HepG2 (cell line): ENCODE measurements around the gene OSER1. TPM values are rescaled to one million over a fixed set of nuclear protein-coding genes. Genes with fewer than 3 reads are reported as not detected.

Experiments used
- ATAC-seq: fragments of 200-7000 bp; cut with Tn5 transposase; 3 replicates; pipeline ENCODE4 v1.9.1; 2020; ENCODE audit warnings: mild to moderate bottlenecking, moderate library complexity
- BruUV-seq: library from RNA; stranded (reverse); fragments of 400-500 nt; replicated peaks from 2 replicates; lab custom pipeline; 2021; lab: Mats Ljungman, UMichigan
- CTCF ChIA-PET: fragments of 300-600 bp; formaldehyde crosslinking; extraction: SDS; loops from one replicate; lab custom pipeline; 2021; ENCODE audit warnings: low total read pairs, inconsistent platforms, low intra/inter-chr PET ratio; lab: Yijun Ruan, JAX
- POLR2A ChIA-PET: fragments of 350-600 bp; sonication (Branson Sonifier 250); formaldehyde crosslinking; loops from one replicate; lab custom pipeline; 2020; ENCODE audit warnings: antibody characterized with exemption, inconsistent platforms; lab: Yijun Ruan, JAX
- DNase-seq: peaks from one replicate; pipeline ENCODE4 v3.0.0-alpha.2; 2015; ENCODE audit warnings: low spot score
- FAIRE-seq: peaks from 3 replicates; lab custom pipeline; 2011; peaks lifted over from hg19 to GRCh38; lab: Jason Lieb, UNC
- H2AFZ ChIP-seq: one replicate; pipeline ENCODE4 v1.6.1; 2011; ENCODE audit warnings: low read length, inconsistent platforms
- H3K27ac ChIP-seq: fragments of 300-600 bp; 3 replicates; pipeline ENCODE4 v1.8.0; 2011; ENCODE audit warnings: mixed run types, mild to moderate bottlenecking, mixed read lengths, low read length, inconsistent platforms; ENCODE audit not compliant: insufficient read depth; ENCODE audit errors: extremely low read length
- H3K27me3 ChIP-seq, 2 experiments: fragments of 200-600 bp in 1 of 2; 2 replicates in 1 of 2; 3 replicates in 1 of 2; pipeline versions ENCODE4 v1.6.0 to v1.8.0; 2011; ENCODE audit warnings: low read length in 2 of 2, mild to moderate bottlenecking in 2 of 2, moderate library complexity in 2 of 2, inconsistent platforms in 1 of 2; ENCODE audit not compliant: insufficient read depth in 2 of 2, control insufficient read depth in 1 of 2
- H3K36me3 ChIP-seq, 2 experiments: fragments of 200-600 bp in 1 of 2; replicated peaks in 1 of 2; 2 replicates in 1 of 2; 3 replicates in 1 of 2; pipeline versions ENCODE4 v1.5.1 to v1.8.0; 2011; ENCODE audit warnings: low read length in 2 of 2, inconsistent platforms in 1 of 2; ENCODE audit not compliant: insufficient read depth in 2 of 2, control insufficient read depth in 1 of 2
- H3K4me1 ChIP-seq: 2 replicates; pipeline ENCODE4 v1.5.1; 2012; ENCODE audit warnings: low read length, inconsistent platforms; ENCODE audit not compliant: insufficient read depth
- H3K4me2 ChIP-seq: 2 replicates; pipeline ENCODE4 v1.6.0; 2011; ENCODE audit warnings: low read depth, low read length, inconsistent platforms
- H3K4me3 ChIP-seq, 3 experiments: fragments of 200-600 bp in 1 of 3; sonication (generic), shearing (Covaris generic) in 1 of 3; replicated peaks in 1 of 3; 2 replicates each; pipeline ENCODE4 v1.5.1; 2011 to 2016; ENCODE audit warnings: low read length in 3 of 3, inconsistent platforms in 2 of 3, low read depth in 2 of 3, mild to moderate bottlenecking in 2 of 3, control low read depth in 1 of 3, mixed read lengths in 1 of 3; ENCODE audit not compliant: insufficient read depth in 1 of 3
- H3K79me2 ChIP-seq: one replicate; pipeline ENCODE4 v1.6.1; 2011; ENCODE audit warnings: low read length, inconsistent platforms; ENCODE audit not compliant: insufficient read depth
- H3K9ac ChIP-seq: 2 replicates; pipeline ENCODE4 v1.6.0; 2011; ENCODE audit warnings: mild to moderate bottlenecking, low read depth, low read length, inconsistent platforms; ENCODE audit not compliant: insufficient read depth
- H3K9me3 ChIP-seq: 2 replicates; pipeline ENCODE4 v1.5.1; 2012; ENCODE audit warnings: mild to moderate bottlenecking, low read length
- H4K20me1 ChIP-seq: 2 replicates; pipeline ENCODE4 v1.6.0; 2011; ENCODE audit warnings: inconsistent platforms, mild to moderate bottlenecking, low read length, moderate library complexity; ENCODE audit not compliant: insufficient read depth
- EEA1 ChIP-seq: sonication (generic); formaldehyde crosslinking; IDR thresholded peaks from 2 replicates; pipeline ENCODE4 v1.5.1; 2020; ENCODE audit warnings: mild to moderate bottlenecking, missing genetic modification reagents, borderline replicate concordance
- SNRNP70 ChIP-seq: fragments of 200-400 bp; formaldehyde crosslinking; IDR thresholded peaks from 2 replicates; pipeline ENCODE4 v1.6.1; 2017; ENCODE audit warnings: mild to moderate bottlenecking, low read depth, low read length, moderate library complexity
- TCF7 ChIP-seq: sonication (generic); IDR thresholded peaks from 2 replicates; pipeline ENCODE4 v1.6.1; 2016; ENCODE audit warnings: antibody characterized with exemption, low read depth
- ZFP36L2 ChIP-seq: sonication (generic); formaldehyde crosslinking; IDR thresholded peaks from 2 replicates; pipeline ENCODE4 v1.4.0; 2020; ENCODE audit warnings: missing genetic modification reagents
- ZNF121 ChIP-seq: sonication (generic); formaldehyde crosslinking; IDR thresholded peaks from 2 replicates; pipeline ENCODE4 v1.5.0; 2020; ENCODE audit warnings: mild to moderate bottlenecking, missing genetic modification reagents
- ZNF768 ChIP-seq: sonication (generic); formaldehyde crosslinking; IDR thresholded peaks from 2 replicates; pipeline ENCODE4 v1.4.0; 2020; ENCODE audit warnings: missing genetic modification reagents
- WGBS: methylation state at CpG from one replicate; pipeline ENCODE4 v1.1.6; 2017; ENCODE audit warnings: low lambda C conversion rate; 5-methylcytosine and 5-hydroxymethylcytosine counted together
- in situ Hi-C: cut with HindIII; loops from 2 replicates; pipeline ENCODE4 v1.10.0; 2017; ENCODE audit warnings: low pct_unique_long_range_greater_than_20kb; ENCODE audit not compliant: extremely low pct_ligation_motif_present
- intact Hi-C: fragments of 100-400 bp; cut with micrococcal nuclease; formaldehyde crosslinking; loops from one replicate; pipeline ENCODE4 v1.10.0; 2022; ENCODE audit not compliant: unreplicated experiment
- polyA plus RNA-seq, 8 experiments: library from polyadenylated mRNA; depleted of rRNA in 3 of 8; stranded (reverse) in 7 of 8; unstranded in 1 of 8; fragments of >200 nt; fragmentation: Illumina TruSeq in 4 of 8; extraction: Trizol in 4 of 8; gene quantifications; 2 replicates each; pipeline versions ENCODE4 v1.2.1 to v1.2.3, GENCODE V29; 2011 to 2016; ENCODE audit warnings: low read depth in 4 of 8, missing spikeins in 1 of 8, mixed read lengths in 1 of 8; ENCODE audit not compliant: insufficient read depth in 1 of 8
- total RNA-seq, 5 experiments: library from RNA; depleted of rRNA; stranded (reverse); fragments of >200 nt; fragmentation: Illumina TruSeq; extraction: Trizol; gene quantifications; 2 replicates each; pipeline ENCODE4 v1.2.3, GENCODE V29; 2016; ENCODE audit warnings: low read depth in 1 of 5

OSER1 gene
- total and polyA plus RNA-seq, 2 of the 13 experiments (the other 11 are each of a cell fraction or from before 2014, with no cell fraction given): 71.2 to 71.5 TPM

DNA sequence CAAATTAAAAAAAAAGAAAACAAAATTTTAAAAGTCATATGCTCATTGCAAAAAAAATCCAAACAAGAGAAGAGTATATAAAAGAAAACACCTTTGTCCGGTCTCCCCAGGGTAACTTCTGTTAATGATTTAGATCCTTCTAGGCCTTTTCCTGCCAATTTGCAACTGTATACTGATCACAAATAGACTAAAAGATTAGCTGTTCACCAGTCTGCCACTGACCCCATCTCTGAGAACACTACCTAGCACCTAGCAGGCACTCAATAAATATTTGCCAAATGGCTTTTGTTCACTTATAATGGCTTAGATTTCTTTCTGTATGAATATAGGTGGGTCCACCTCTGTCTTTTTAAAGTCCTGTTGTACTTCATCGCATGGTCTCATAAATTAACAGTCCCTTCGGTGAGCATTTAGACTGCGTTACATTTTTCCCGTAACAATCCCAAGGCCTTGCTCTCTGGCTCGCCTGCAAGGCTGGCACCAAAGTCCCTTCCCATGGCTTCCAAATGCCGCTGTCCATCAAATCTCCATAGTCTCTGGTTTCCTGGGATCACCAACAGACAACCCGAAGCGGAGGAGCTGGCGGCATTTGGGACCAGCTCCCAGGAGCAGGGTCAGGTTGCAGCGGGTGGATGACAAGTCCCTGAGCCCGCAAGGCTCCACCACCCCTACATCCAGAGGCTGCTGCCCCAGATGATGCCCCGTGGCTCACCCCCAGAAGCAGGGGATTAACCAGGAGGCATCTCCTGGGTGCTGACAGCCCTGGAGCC lies 35.4 kb downstream of the OSER1 start:
- intact Hi-C loops: no loop called here
- in situ Hi-C loops: no loop called here
- no peak overlapping the region for H2AFZ ChIP-seq
- DNase-seq: no peak
- ChIA-PET POLR2A (no interaction called here), CTCF (no interaction called here)
- 49% methylated on average over 13 of the region's 13 CpGs for WGBS
- H3K79me2 ChIP-seq: no peaks in the 10 kb centered on the region
- H4K20me1 ChIP-seq: no peaks in the 10 kb centered on the region
- no peaks in the 10 kb centered on the region for H3K4me1 ChIP-seq
- H3K9ac ChIP-seq: no peak overlapping the region
- H3K36me3 ChIP-seq: no peaks in the 10 kb centered on the region
- H3K4me2 ChIP-seq: no peak overlapping the region
- no TSS peak for BruUV-seq
- no peak for FAIRE-seq
- no peak overlapping the region for H3K4me3 ChIP-seq
- no peak for TF ChIP-seq ZFP36L2 (CRISPR knock-in tag)
- no peak for TF ChIP-seq EEA1 (CRISPR knock-in tag)
- TF ChIP-seq TCF7: no peak
- TF ChIP-seq SNRNP70: no peak
- no peak for ATAC-seq
- H3K9me3 ChIP-seq: no peaks in the 10 kb centered on the region
- H3K27ac ChIP-seq: no peak overlapping the region
- peaks cover 10 to 66% of the 10 kb centered on the region in 2 experiments; a peak in 4 of 5 replicates for H3K27me3 ChIP-seq

GRCh38 chr20:44173846-44174245 lies 36.7 kb downstream of the OSER1 start:
- no peak for DNase-seq
- Histone ChIP-seq H3K36me3 (no peaks in the 10 kb centered on the region), H3K9me3 (no peaks in the 10 kb centered on the region), H4K20me1 (no peaks in the 10 kb centered on the region), H3K4me1 (no peaks in the 10 kb centered on the region), H3K79me2 (no peaks in the 10 kb centered on the region), H2AFZ (no peak overlapping the region), H3K9ac (no peak overlapping the region), H3K4me3 (no peak overlapping the region), H3K27ac (no peak overlapping the region), H3K4me2 (no peak overlapping the region), H3K27me3 (peaks cover 10 to 71% of the 10 kb centered on the region in 2 experiments; a peak in 4 of 5 replicates)
- peak; percentile 46; the same call in 1 of the 2 replicates for TF ChIP-seq ZNF768 (CRISPR knock-in tag)
- no peak for TF ChIP-seq ZNF121 (CRISPR knock-in tag)
- ChIA-PET CTCF (no interaction called here), POLR2A (no interaction called here)
- in situ Hi-C loops: no loop called here
- FAIRE-seq: no peak
- intact Hi-C loops: no loop called here
- no TSS peak for BruUV-seq
- no peak for ATAC-seq
- WGBS: 42% methylated on average over 8 of the region's 8 CpGs
